PC-9 (cell line): ENCODE data around the gene CEP170. TPM values are rescaled to one million over a fixed set of nuclear protein-coding genes. Genes with fewer than 3 reads are reported as not detected.

Experiments used
- BruUV-seq: library from RNA; stranded (reverse); fragments of 400-500 nt; replicated peaks from 2 replicates; lab custom pipeline; 2021; lab: Mats Ljungman, UMichigan
- CTCF ChIA-PET: fragments of 300-600 bp; sonication (Branson Sonifier 250); formaldehyde crosslinking; loops from one replicate; lab custom pipeline; 2022; ENCODE audit warnings: antibody characterized with exemption; lab: Charles Lee
- POLR2A ChIA-PET: fragments of 300-600 bp; sonication (Branson Sonifier 250); formaldehyde crosslinking; loops from one replicate; lab custom pipeline; 2022; ENCODE audit warnings: antibody characterized with exemption; ENCODE audit not compliant: unreplicated experiment; lab: Charles Lee
- DNase-seq, 2 experiments: peaks; one replicate each; pipeline versions ENCODE4 v3.0.0 to v3.0.0-alpha.2; 2015 to 2022; ENCODE audit warnings: mixed read lengths in 1 of 2
- H2AFZ ChIP-seq: fragments of 200-600 bp; sonication (generic); 2 replicates; pipeline ENCODE4 v1.8.1; 2017; ENCODE audit warnings: antibody characterized with exemption
- H3F3A ChIP-seq: fragments of 200-600 bp; sonication (generic); 2 replicates; pipeline ENCODE4 v1.8.1; 2017; ENCODE audit warnings: antibody characterized with exemption, mild to moderate bottlenecking, low read depth; ENCODE audit not compliant: insufficient read depth
- H3K27ac ChIP-seq: fragments of 200-600 bp; sonication (generic); 2 replicates; pipeline ENCODE4 v1.6.1; 2016; ENCODE audit warnings: mixed run types
- H3K27me3 ChIP-seq: fragments of 200-600 bp; sonication (generic); 2 replicates; pipeline ENCODE4 v1.6.1; 2016; ENCODE audit warnings: low read depth, mixed run types; ENCODE audit not compliant: insufficient read depth
- H3K36me3 ChIP-seq: fragments of 200-600 bp; sonication (generic); 2 replicates; pipeline ENCODE4 v1.6.1; 2016; ENCODE audit warnings: low read depth, mixed run types
- H3K4me1 ChIP-seq: fragments of 200-600 bp; sonication (generic); replicated peaks from 2 replicates; pipeline ENCODE4 v1.6.1; 2016; ENCODE audit warnings: mixed run types; ENCODE audit not compliant: insufficient read depth
- H3K4me2 ChIP-seq: fragments of 200-600 bp; sonication (generic); 2 replicates; pipeline ENCODE4 v1.6.1; 2017; ENCODE audit warnings: mixed run types
- H3K4me3 ChIP-seq: fragments of 200-600 bp; sonication (generic); 2 replicates; pipeline ENCODE4 v1.6.1; 2016; ENCODE audit warnings: mixed run types
- H3K79me2 ChIP-seq: fragments of 200-600 bp; sonication (generic); 2 replicates; pipeline ENCODE4 v1.6.1; 2017; ENCODE audit warnings: low read depth, mixed run types
- H3K9me2 ChIP-seq: fragments of 200-600 bp; sonication (generic); 2 replicates; pipeline ENCODE4 v1.8.1; 2017; ENCODE audit warnings: mild to moderate bottlenecking; ENCODE audit not compliant: insufficient read depth
- H3K9me3 ChIP-seq: fragments of 200-600 bp; sonication (generic); 2 replicates; pipeline ENCODE4 v1.8.1; 2016; ENCODE audit warnings: low read depth; ENCODE audit not compliant: insufficient read depth
- H4K20me1 ChIP-seq: fragments of 200-600 bp; sonication (generic); 2 replicates; pipeline ENCODE4 v1.8.1; 2017; ENCODE audit not compliant: insufficient read depth
- CTCF ChIP-seq: fragments of 200-600 bp; sonication (generic); conservative IDR thresholded peaks from 2 replicates; pipeline ENCODE4 v1.6.1; 2017; ENCODE audit warnings: mixed run types, antibody characterized with exemption, mild to moderate bottlenecking, moderate library complexity
- EZH2 ChIP-seq: fragments of 200-600 bp; sonication (generic); IDR thresholded peaks from 2 replicates; pipeline ENCODE4 v1.8.0; 2017; ENCODE audit warnings: antibody characterized with exemption, low read depth
- intact Hi-C: fragments of 100-400 bp; cut with micrococcal nuclease; formaldehyde crosslinking; loops from one replicate; pipeline ENCODE4 v1.10.0; 2022; ENCODE audit not compliant: unreplicated experiment
- total RNA-seq: library from RNA; stranded (reverse); gene quantifications from 2 replicates; pipeline ENCODE4 v1.2.3, GENCODE V29; 2021

CEP170 gene
- total RNA-seq, 1 experiment from 2014 or later, result 40.8 TPM

- Histone ChIP-seq H3K4me1 (peaks cover 21% of the 10 kb centered on the region), H4K20me1 (peaks cover 3% of the 10 kb centered on the region; the same call in 1 of the 2 replicates), H3K4me2 (no peak overlapping the region), H3K27ac (no peak overlapping the region), H3K27me3 (no peaks in the 10 kb centered on the region), H3K9me3 (no peaks in the 10 kb centered on the region), H3K9me2 (0 out of 2 replicates have a peak, but pooled peaks cover 5% of the 10 kb centered on the region), H2AFZ (no peak overlapping the region), H3K79me2 (peaks cover 73% of the 10 kb centered on the region), H3F3A (no peaks in the 10 kb centered on the region), H3K36me3 (no peaks in the 10 kb centered on the region), H3K4me3 (no peak overlapping the region)
- intact Hi-C loops, result no loop called here
- BruUV-seq, result no TSS peak
- no peak for DNase-seq
- CTCF ChIA-PET, result no interaction called here
- TF ChIP-seq EZH2 (no peak), CTCF (no peak)
- POLR2A ChIA-PET, result no interaction called here
These were observed 5.9 kb downstream of the CEP170 start for GRCh38 chr1:243249214-243249613.

DNA sequence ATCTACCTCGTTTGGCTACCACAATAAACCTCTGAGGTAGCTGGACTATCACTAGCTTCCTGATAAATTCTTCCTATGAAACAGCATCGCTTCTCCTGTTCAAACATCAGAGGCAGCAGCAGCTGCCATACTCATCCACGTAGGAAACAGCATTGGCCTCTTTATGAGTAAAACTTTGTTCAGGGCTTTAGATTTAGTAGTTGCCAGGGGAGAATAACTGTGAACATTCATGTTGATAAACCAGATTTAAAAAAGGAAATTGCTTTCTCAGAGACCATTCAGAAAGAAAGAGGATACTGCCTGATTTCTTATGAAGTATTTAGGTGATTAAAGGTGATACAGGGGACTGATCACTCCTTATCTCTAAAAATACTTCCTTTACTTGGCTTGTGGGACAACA is 7.2 kb downstream of the CEP170 start:
- CTCF ChIA-PET, result no interaction called here
- no peaks in the 10 kb centered on the region for H3K27me3 ChIP-seq
- no peak for TF ChIP-seq EZH2
- H4K20me1 ChIP-seq, result peaks cover under 1% of the 10 kb centered on the region; the same call in 1 of the 2 replicates
- no peak for DNase-seq
- H3K79me2 ChIP-seq, result peaks cover 62% of the 10 kb centered on the region
- no peaks in the 10 kb centered on the region for H3F3A ChIP-seq
- no peaks in the 10 kb centered on the region for H3K9me3 ChIP-seq
- POLR2A ChIA-PET, result no interaction called here
- H3K4me1 ChIP-seq, result peaks cover 16% of the 10 kb centered on the region
- H3K27ac ChIP-seq, result no peak overlapping the region
- no peaks in the 10 kb centered on the region for H3K36me3 ChIP-seq
- no peak overlapping the region for H2AFZ ChIP-seq
- H3K9me2 ChIP-seq, result peaks cover 5% of the 10 kb centered on the region; the same call in 1 of the 2 replicates
- no peak overlapping the region for H3K4me2 ChIP-seq
- BruUV-seq, result no TSS peak
- no peak overlapping the region for H3K4me3 ChIP-seq
- intact Hi-C loops, result no loop called here

DNA sequence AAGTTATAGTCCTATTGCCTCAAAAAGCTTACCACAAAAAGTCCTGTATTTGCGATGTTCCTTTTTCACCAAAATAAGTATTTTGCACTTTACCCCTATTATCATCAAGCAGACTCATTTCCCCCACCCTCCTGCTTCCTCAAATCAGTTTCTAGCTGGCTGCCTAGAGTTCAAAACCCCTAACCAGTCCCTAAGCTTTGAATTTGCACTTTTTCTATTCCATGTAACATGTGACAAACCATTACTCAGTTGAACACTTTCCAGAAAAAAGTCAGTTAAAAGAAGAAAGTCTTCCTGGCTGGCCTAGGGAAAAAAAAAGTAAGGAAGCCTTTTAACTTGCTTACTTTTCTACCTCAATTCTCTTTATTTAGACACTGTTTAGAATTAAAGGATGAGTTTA is 8.2 kb downstream of the CEP170 start:
- H3K27me3 ChIP-seq, result no peaks in the 10 kb centered on the region
- intact Hi-C loops, result no loop called here
- no peaks in the 10 kb centered on the region for H3F3A ChIP-seq
- H3K4me2 ChIP-seq, result no peak overlapping the region
- H2AFZ ChIP-seq, result no peak overlapping the region
- H3K27ac ChIP-seq, result no peak overlapping the region
- BruUV-seq, result no TSS peak
- TF ChIP-seq EZH2 (no peak), CTCF (no peak)
- no peaks in the 10 kb centered on the region for H3K9me3 ChIP-seq
- no peaks in the 10 kb centered on the region for H4K20me1 ChIP-seq
- peaks cover 53% of the 10 kb centered on the region for H3K79me2 ChIP-seq
- H3K9me2 ChIP-seq, result peaks cover 5% of the 10 kb centered on the region; the same call in 1 of the 2 replicates
- H3K4me3 ChIP-seq, result no peak overlapping the region
- ChIA-PET POLR2A (no interaction called here), CTCF (no interaction called here)
- H3K4me1 ChIP-seq, result peaks cover 6% of the 10 kb centered on the region
- DNase-seq, result no peak
- H3K36me3 ChIP-seq, result no peaks in the 10 kb centered on the region

GRCh38 chr1:243244432-243244841 is 10.6 kb downstream of the CEP170 start:
- H3F3A ChIP-seq, result no peaks in the 10 kb centered on the region
- DNase-seq, result no peak
- H3K79me2 ChIP-seq, result peaks cover 31% of the 10 kb centered on the region
- H3K27me3 ChIP-seq, result no peaks in the 10 kb centered on the region
- H3K4me1 ChIP-seq, result no peaks in the 10 kb centered on the region
- POLR2A ChIA-PET, result no interaction called here
- H3K36me3 ChIP-seq, result no peaks in the 10 kb centered on the region
- no peak overlapping the region for H2AFZ ChIP-seq
- no peaks in the 10 kb centered on the region for H3K9me3 ChIP-seq
- no TSS peak for BruUV-seq
- no peak for TF ChIP-seq CTCF
- CTCF ChIA-PET, result no interaction called here
- intact Hi-C loops, result no loop called here
- no peaks in the 10 kb centered on the region; the same call in 1 of the 2 replicates for H3K9me2 ChIP-seq
- no peak overlapping the region for H3K4me2 ChIP-seq
- no peak overlapping the region; the same call in 1 of the 2 replicates for H3K27ac ChIP-seq
- no peak overlapping the region for H3K4me3 ChIP-seq
- no peaks in the 10 kb centered on the region for H4K20me1 ChIP-seq
